ENCODE measurements around the gene STAC.

STAC gene

DNA sequence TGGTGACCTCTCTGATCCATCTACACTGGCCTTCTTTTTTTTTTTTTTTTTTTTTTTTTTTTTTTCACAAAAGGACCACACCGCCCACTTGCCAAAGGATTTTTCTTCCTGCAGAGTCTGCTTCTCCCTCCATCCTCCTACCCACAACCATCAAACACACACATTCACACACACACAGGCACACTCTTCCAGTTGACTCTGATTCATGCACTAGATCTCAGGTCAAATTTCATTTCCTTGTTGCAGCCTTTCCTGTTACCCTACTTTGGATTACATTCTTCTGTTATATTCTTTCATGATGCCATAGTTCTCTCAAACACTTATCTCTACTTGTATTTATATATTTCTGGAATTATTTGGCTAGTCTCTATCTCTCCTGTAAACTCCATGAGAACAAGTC lies 133.9 kb downstream of the STAC start:
- in situ Hi-C loops (cut with MboI; ENCODE audit: low sequenced_read_pairs, unreplicated experiment), result no loop called here
- TF ChIP-seq CTCF (IDR thresholded peaks at IDR 0.05; ENCODE audit: borderline replicate concordance, control extremely low read depth, extremely low read depth, insufficient read depth, missing control alignments), result no peak
- no peak for DNase-seq (ENCODE audit: low spot score)

DNA sequence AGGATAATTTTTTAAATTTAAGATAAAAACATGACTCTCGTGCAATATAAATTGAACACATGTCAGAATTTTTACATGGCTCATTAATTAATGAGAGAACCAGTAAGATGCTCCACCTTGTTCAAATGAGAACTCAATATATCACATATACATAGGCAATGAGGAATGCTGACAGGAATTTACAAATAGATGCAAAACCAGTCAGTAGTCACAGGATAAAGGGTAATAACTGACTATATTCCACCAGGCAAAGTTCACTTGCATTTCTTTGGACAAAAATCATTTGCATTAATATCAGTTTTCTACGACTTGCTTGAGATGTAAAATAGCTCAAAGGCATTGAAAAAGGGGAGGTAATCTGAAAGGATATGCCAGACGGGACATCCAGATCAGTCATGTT lies 139.4 kb downstream of the STAC start:
- in situ Hi-C loops (cut with MboI; ENCODE audit: low sequenced_read_pairs, unreplicated experiment), result no loop called here
- TF ChIP-seq CTCF (IDR thresholded peaks at IDR 0.05; ENCODE audit: borderline replicate concordance, control extremely low read depth, extremely low read depth, insufficient read depth, missing control alignments), result no peak
- DNase-seq (ENCODE audit: low spot score), result no peak

- no peak for TF ChIP-seq CTCF (IDR thresholded peaks at IDR 0.05; ENCODE audit: borderline replicate concordance, control extremely low read depth, extremely low read depth, insufficient read depth, missing control alignments)
- no peak for DNase-seq (ENCODE audit: low spot score)
- in situ Hi-C loops (cut with MboI; ENCODE audit: low sequenced_read_pairs, unreplicated experiment), result no loop called here
Measured at GRCh38 chr3:36520241-36521006, 140.1 kb downstream of the STAC start.

GRCh38 chr3:36521007-36521379 lies 140.7 kb downstream of the STAC start:
- in situ Hi-C loops (cut with MboI; ENCODE audit: low sequenced_read_pairs, unreplicated experiment), result no loop called here
- TF ChIP-seq CTCF (IDR thresholded peaks at IDR 0.05; ENCODE audit: borderline replicate concordance, control extremely low read depth, extremely low read depth, insufficient read depth, missing control alignments), result no peak
- no peak for DNase-seq (ENCODE audit: low spot score)

DNA sequence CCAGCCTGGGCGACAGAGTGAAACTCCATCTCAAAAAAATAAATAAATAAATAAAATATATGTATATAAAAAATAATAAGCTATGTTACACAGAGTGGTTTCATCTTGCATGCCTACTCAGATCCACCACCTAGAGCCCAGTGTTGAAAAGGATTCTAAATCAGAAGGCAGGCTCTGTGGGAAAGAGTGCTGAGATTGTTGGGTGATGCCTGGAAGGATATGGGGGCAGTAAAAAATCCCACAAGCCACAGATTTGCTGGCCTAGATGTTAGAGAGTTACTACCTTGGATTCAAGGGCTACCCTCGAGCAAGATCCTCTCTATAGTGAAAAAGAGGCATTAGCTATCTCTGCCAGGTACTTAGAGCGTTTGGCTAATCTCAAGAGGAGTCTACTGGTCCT lies 144.3 kb downstream of the STAC start:
- DNase-seq (ENCODE audit: low spot score), result no peak
- in situ Hi-C loops (cut with MboI; ENCODE audit: low sequenced_read_pairs, unreplicated experiment), result no loop called here
- no peak for TF ChIP-seq CTCF (IDR thresholded peaks at IDR 0.05; ENCODE audit: borderline replicate concordance, control extremely low read depth, extremely low read depth, insufficient read depth, missing control alignments)

- no peak for TF ChIP-seq CTCF (IDR thresholded peaks at IDR 0.05; ENCODE audit: borderline replicate concordance, control extremely low read depth, extremely low read depth, insufficient read depth, missing control alignments)
- DNase-seq (ENCODE audit: low spot score), result no peak
- in situ Hi-C loops (cut with MboI; ENCODE audit: low sequenced_read_pairs, unreplicated experiment), result no loop called here
Measured at GRCh38 chr3:36525115-36525801, 145.0 kb downstream of the STAC start.
